GM12892 (cell line): ENCODE results near the gene PHF20.
"Not testable (repeated sequence)": the region's sequence is repeated elsewhere in the genome, so short reads cannot be mapped to it uniquely, and the experiment has no call there.

ENCODE experiments used
- POLR2A ChIP-seq: IDR thresholded peaks from 2 replicates; pipeline ENCODE4 v1.6.1; 2011; ENCODE audit warnings: low read depth, low read length, control low read depth
- POLR2AphosphoS5 ChIP-seq: IDR thresholded peaks from 2 replicates; pipeline ENCODE4 v1.6.1; 2011; ENCODE audit warnings: low read depth, low read length, control low read depth
- TAF1 ChIP-seq: IDR thresholded peaks from 2 replicates; pipeline ENCODE4 v1.6.1; 2011; ENCODE audit warnings: low read depth, mild to moderate bottlenecking, control low read depth, low read length, borderline replicate concordance

DNA sequence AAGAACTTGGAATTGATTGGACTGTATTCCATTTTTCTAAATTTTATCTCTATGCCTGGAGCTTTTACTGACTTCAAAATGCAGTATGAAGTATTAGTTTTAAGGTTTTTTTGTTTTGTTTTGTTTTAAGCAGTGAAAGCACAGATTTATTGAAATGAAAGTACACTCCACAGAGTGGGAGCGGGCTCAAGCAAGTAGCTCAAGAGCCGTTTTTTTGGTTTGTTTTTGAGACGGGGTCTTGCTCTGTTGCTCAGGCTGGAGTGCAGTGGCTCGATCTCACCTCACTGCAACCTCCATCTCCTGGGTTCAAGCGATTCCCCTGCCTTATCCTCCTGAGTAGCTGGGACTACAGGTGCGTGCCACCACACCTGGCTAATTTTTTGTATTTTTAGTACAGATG is 72.1 kb downstream of the PHF20 start:
- TF ChIP-seq POLR2A, TAF1, POLR2AphosphoS5: not testable (repeated sequence)
